ENCODE results near the gene MRPS31. TPM values are rescaled to one million over a fixed set of nuclear protein-coding genes. Genes with fewer than 3 reads are reported as not detected.

Gene MRPS31
- total RNA-seq = 8.7 and 12.1 TPM in 2 replicates

DNA sequence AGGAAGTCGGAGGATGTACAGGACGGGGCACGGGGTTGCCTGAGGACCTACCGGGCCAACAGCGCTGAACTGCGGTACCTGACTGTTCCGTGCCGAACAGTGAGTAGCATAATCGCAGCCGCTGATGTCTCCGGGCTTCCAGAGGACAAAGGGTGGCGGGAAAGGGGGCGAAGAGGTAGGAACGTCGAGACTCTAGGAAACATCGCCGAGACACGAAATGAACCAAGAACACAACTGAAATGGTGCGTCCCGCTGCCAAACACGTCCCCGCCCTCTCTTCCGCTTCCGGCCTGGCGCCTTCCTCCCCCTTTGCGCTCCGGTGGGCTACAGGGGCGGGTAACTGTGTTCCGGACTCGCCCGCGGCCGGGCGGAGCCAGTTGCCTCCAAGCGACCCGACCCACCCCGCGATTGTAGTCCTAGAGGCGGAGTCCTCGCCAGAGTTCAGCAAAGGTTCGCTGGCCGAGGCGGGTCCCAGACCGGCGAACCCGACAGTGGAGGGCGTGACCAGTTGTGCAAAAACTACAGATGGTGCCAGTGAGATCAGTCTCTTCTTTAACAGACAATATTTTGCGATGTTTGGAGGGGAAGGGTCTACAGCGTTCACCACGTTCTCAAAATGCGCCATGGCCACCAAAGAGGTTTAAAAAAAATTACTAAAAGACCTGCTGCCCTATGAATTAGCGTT lies at the start of gene MRPS31:
Gene MRPS31 (minus strand): TSS at position 257 of the 685 bp plus-strand sequence. CDS start 54 bp downstream, at position 203.

DNA sequence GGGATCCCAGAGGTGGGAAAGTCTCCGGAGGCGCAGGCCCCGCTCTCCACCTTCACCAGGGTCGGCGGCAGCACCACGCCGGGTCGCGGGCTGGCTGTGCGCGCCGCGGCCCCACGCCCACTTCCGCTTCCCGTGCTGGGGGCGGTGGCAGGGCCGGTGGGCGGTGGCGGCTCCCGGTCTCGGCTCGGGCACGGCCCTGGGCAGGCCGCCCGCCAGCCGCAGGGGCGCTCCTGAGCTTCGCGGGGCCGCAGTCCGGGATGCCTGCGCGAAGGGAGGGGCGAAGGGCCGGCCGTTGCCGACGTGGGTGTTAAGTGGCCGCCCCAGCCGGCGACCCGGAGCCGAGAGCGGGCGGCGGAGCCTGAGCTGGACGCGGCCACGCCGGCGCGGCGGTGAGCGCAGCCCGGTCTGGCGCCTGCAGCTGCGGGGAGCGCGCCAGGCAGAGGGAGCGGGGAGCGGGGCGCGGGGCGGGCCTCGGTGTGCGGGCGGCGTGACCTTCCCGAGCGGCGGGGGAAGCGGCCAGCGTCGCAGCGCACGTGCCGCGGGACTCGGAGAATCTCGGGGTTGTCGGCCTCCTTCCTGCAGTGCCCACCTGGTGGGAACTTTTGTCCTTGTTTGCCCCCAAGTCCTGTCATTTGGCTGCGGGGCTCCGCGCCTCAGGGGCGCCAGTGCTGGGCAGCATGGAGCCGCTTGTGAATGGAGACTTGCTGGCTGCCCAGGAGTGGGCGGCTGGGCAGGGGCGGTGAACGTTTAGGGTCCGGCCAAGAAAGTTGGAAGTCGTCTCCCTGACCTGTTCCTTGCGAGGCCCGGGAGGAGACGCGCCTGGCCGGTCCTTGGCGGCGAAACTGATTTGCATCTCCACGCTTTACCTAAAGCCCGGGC lies 18.5 kb upstream of the MRPS31 start, which contains the start of gene SLC25A15:
Gene SLC25A15 (plus strand): TSS at position 337 of the 879 bp plus-strand sequence. CDS start 3,616 bp downstream, outside the sequence.

Other genes with a start within 250 kb of the MRPS31 start
- 15.9 and 32.9 TPM in 2 replicates for gene FOXO1, start 104.5 kb downstream of the MRPS31 start, total RNA-seq
- 12.1 and 18.4 TPM in 2 replicates for gene SLC25A15, start 18.4 kb upstream of the MRPS31 start, total RNA-seq
- gene ELF1, start 248.1 kb upstream of the MRPS31 start, total RNA-seq = 46.1 and 80.7 TPM in 2 replicates